Liver (tissue), 9 donors: ENCODE measurements around the gene FANK1. TPM values are rescaled to one million over a fixed set of nuclear protein-coding genes. Genes with fewer than 3 reads are reported as not detected.

Source experiments
- DNase-seq: peaks from one replicate; pipeline ENCODE4 v3.0.0-alpha.2; 2017; ENCODE audit warnings: low spot score
- H3K27ac ChIP-seq, 2 donors: one replicate each; pipeline ENCODE4 v1.7.0; 2013; ENCODE audit warnings: inconsistent platforms in 2 of 2, low read length in 2 of 2, control low read depth in 1 of 2, low read depth in 1 of 2, mild to moderate bottlenecking in 1 of 2
- H3K27me3 ChIP-seq, 4 donors: one replicate each; pipeline versions ENCODE4 v1.6.1 to v1.7.0; 2013; ENCODE audit warnings: low read length in 3 of 4, inconsistent platforms in 1 of 4, mild to moderate bottlenecking in 1 of 4, moderate library complexity in 1 of 4; ENCODE audit not compliant: control insufficient read depth in 4 of 4, insufficient read depth in 4 of 4
- H3K36me3 ChIP-seq, 4 donors: one replicate each; pipeline versions ENCODE4 v1.6.1 to v1.7.0; 2013; ENCODE audit warnings: low read length in 3 of 4, mild to moderate bottlenecking in 3 of 4, low read depth in 1 of 4, moderate library complexity in 1 of 4; ENCODE audit not compliant: control insufficient read depth in 4 of 4, insufficient read depth in 3 of 4
- H3K4me1 ChIP-seq, 4 donors: one replicate each; pipeline versions ENCODE4 v1.6.1 to v1.7.0; 2013; ENCODE audit warnings: low read length in 3 of 4, mild to moderate bottlenecking in 3 of 4, moderate library complexity in 1 of 4; ENCODE audit not compliant: control insufficient read depth in 4 of 4, insufficient read depth in 4 of 4
- H3K4me3 ChIP-seq, 3 donors: one replicate each; pipeline versions ENCODE4 v1.6.1 to v1.7.0; 2013; ENCODE audit warnings: low read length in 3 of 3, control low read depth in 1 of 3, low read depth in 1 of 3, mild to moderate bottlenecking in 1 of 3
- H3K9ac ChIP-seq, 2 donors: one replicate each; pipeline ENCODE4 v1.7.0; 2013; ENCODE audit warnings: low read length in 2 of 2, mild to moderate bottlenecking in 2 of 2, moderate library complexity in 2 of 2, control low read depth in 1 of 2, low read depth in 1 of 2
- H3K9me3 ChIP-seq, 4 donors: one replicate each; pipeline versions ENCODE4 v1.6.1 to v1.7.0; 2013; ENCODE audit warnings: low read length in 3 of 4; ENCODE audit not compliant: control insufficient read depth in 4 of 4
- EGR1 ChIP-seq, 2 donors: IDR thresholded peaks; 2 replicates each; pipeline ENCODE4 v1.6.1; 2016 to 2018; ENCODE audit warnings: antibody characterized with exemption in 2 of 2, low read depth in 2 of 2
- FOXA1 ChIP-seq: IDR thresholded peaks from 2 replicates; pipeline ENCODE4 v1.6.1; 2016; ENCODE audit warnings: antibody characterized with exemption
- FOXA2 ChIP-seq: IDR thresholded peaks from 2 replicates; pipeline ENCODE4 v1.6.1; 2016; ENCODE audit warnings: antibody characterized with exemption
- GABPA ChIP-seq, 2 donors: IDR thresholded peaks in 1 of 2; conservative IDR thresholded peaks in 1 of 2; 2 replicates each; pipeline ENCODE4 v1.6.1; 2016; ENCODE audit warnings: antibody characterized with exemption in 2 of 2, mild to moderate bottlenecking in 1 of 2, moderate library complexity in 1 of 2
- HNF4A ChIP-seq, 2 donors: conservative IDR thresholded peaks; 2 replicates each; pipeline ENCODE4 v1.6.1; 2016; ENCODE audit warnings: antibody characterized with exemption in 2 of 2, mild to moderate bottlenecking in 2 of 2
- HNF4G ChIP-seq: IDR thresholded peaks from 2 replicates; pipeline ENCODE4 v1.6.1; 2016; ENCODE audit warnings: antibody characterized with exemption
- NR2F2 ChIP-seq: IDR thresholded peaks from 2 replicates; pipeline ENCODE4 v1.6.1; 2016; ENCODE audit warnings: antibody characterized with exemption
- RAD21 ChIP-seq, 2 donors: IDR thresholded peaks; 2 replicates each; pipeline ENCODE4 v1.6.1; 2016; ENCODE audit warnings: antibody characterized with exemption in 2 of 2, mild to moderate bottlenecking in 2 of 2
- RXRA ChIP-seq, 2 donors: IDR thresholded peaks; 2 replicates each; pipeline ENCODE4 v1.6.1; 2017 to 2018; ENCODE audit warnings: antibody characterized with exemption in 2 of 2, mild to moderate bottlenecking in 1 of 2
- TAF1 ChIP-seq: conservative IDR thresholded peaks from 2 replicates; pipeline ENCODE4 v1.6.1; 2016; ENCODE audit warnings: antibody characterized with exemption, mild to moderate bottlenecking
- YY1 ChIP-seq: IDR thresholded peaks from 2 replicates; pipeline ENCODE4 v1.6.1; 2016; ENCODE audit warnings: antibody characterized with exemption, mild to moderate bottlenecking
- WGBS: extraction: QIAGEN DNeasy Blood & Tissue Kit; methylation state at CpG from one replicate; pipeline ENCODE4 v1.1.7; 2013; 5-methylcytosine and 5-hydroxymethylcytosine counted together
- polyA plus RNA-seq, 2 donors: library from polyadenylated mRNA; stranded (reverse) in 1 of 2; unstranded in 1 of 2; fragments of 200-250 nt in 1 of 2; fragments of >200 nt in 1 of 2; fragmentation: Nextera tagmentation in 1 of 2; extraction: Ambion mirVana in 1 of 2; gene quantifications; one replicate each; pipeline versions ENCODE4 v1.2.1 to v1.2.3, GENCODE V29; 2013 to 2015
- total RNA-seq, 2 donors: library from RNA; depleted of rRNA; stranded (reverse); fragments of >200 nt; gene quantifications; one replicate each; pipeline ENCODE4 v1.2.3, GENCODE V29; 2014
- TF ChIP-seq, protein P1 (sequence below): IDR thresholded peaks from 2 replicates; pipeline ENCODE4 v1.6.1; 2016; ENCODE audit warnings: antibody characterized with exemption
- TF ChIP-seq, protein P2 (sequence below): fragments of 150-350 bp; IDR thresholded peaks from 2 replicates; pipeline ENCODE4 v1.5.1; 2017; ENCODE audit warnings: improper control_type of control experiment, low read depth, low read length; ENCODE audit not compliant: missing input control
- TF ChIP-seq, protein P3 (sequence below): IDR thresholded peaks from 2 replicates; pipeline ENCODE4 v1.6.1; 2016; ENCODE audit warnings: antibody characterized with exemption, mild to moderate bottlenecking
- TF ChIP-seq, protein P4 (sequence below): IDR thresholded peaks from 2 replicates; pipeline ENCODE4 v1.6.1; 2016; ENCODE audit warnings: antibody characterized with exemption
- donor health status: healthy.
- donor health status: healthy.
- donor health status: healthy.
- donor health status: healthy.
- donor health status: healthy.

FANK1 gene
- total and polyA plus RNA-seq, 4 donors: 0.28 TPM; not detected in 3

DNA sequence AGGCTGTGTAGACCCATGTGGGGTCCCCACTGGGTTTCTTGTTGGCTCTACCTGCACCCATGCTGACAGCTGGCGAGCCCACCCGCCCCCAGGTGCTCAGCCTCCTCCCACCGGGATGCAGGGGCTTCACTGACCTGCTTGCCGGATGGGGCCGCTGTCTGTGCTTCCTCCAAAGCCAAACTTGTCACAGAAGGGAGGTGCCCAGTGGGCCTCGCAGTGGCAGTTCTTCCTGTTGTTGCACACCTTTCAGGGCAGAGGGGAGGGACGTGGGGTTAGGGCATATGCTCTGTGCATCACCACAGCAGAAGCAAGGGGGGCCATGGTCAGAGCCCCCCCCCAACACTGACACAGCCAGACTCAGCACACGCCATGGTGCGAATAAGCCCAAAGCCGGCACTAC is 146.5 kb downstream of the FANK1 start:
- Histone ChIP-seq H3K36me3 (no peaks in the 10 kb centered on the region), H3K27ac (no peak overlapping the region), H3K4me3 (no peak overlapping the region), H3K9ac (no peak overlapping the region), H3K4me1 (peaks cover 0 to 2% (median 0%) of the 10 kb centered on the region in 4 donors), H3K9me3 (no peaks in the 10 kb centered on the region), H3K27me3 (no peaks in the 10 kb centered on the region)
- TF ChIP-seq FOXA1 (no peak), HNF4A (conservative IDR thresholded peaks at IDR 0.05) (no peak), RAD21 (IDR thresholded peaks at IDR 0.05) (no peak)
- DNase-seq: no peak
- 83% methylated on average over 10 of the region's 10 CpGs for WGBS

DNA sequence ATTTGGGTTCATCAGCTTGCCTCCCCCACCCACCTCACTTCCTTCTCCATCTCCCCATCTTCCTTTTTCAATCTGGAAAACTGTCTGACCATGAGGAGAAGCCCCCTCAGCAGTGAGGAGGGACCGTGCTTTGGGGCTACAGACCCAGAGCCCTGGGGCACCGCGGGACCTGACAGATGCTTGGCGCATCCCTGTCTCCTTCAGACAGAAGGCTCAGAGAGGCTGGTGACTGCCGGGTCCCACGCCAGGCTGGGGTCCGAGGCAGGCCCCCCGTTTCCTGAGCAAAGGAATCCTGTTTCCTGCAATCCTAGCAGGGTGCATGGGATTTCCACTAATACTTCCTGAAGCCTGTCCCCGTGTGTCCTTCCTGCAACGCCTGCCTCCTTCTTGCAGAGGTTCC is 147.0 kb downstream of the FANK1 start:
- 74% methylated on average over 10 of the region's 10 CpGs for WGBS
- H3K36me3 ChIP-seq: no peaks in the 10 kb centered on the region

More for the DNA sequence above, 147.0 kb downstream of the FANK1 start:
- Histone ChIP-seq H3K4me3 (no peak overlapping the region), H3K27ac (no peak overlapping the region), H3K9me3 (no peaks in the 10 kb centered on the region), H3K27me3 (no peaks in the 10 kb centered on the region), H3K4me1 (peaks cover 0 to 2% (median 0%) of the 10 kb centered on the region in 4 donors), H3K9ac (no peak overlapping the region)
- TF ChIP-seq EGR1 (IDR thresholded peaks at IDR 0.05; ENCODE audit: low read depth in 2 of 2) (no peak), RAD21 (IDR thresholded peaks at IDR 0.05) (no peak), HNF4G (no peak), FOXA2 (no peak), NR2F2 (no peak), YY1 (no peak), RXRA (IDR thresholded peaks at IDR 0.05) (no peak), HNF4A (conservative IDR thresholded peaks at IDR 0.05) (no peak), GABPA (IDR thresholded peaks at IDR 0.05 in 1 of 2, conservative IDR thresholded peaks at IDR 0.05 in 1 of 2) (no peak), TAF1 (no peak)
- TF ChIP-seq, protein P1, sequence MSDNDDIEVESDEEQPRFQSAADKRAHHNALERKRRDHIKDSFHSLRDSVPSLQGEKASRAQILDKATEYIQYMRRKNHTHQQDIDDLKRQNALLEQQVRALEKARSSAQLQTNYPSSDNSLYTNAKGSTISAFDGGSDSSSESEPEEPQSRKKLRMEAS: no peak
- TF ChIP-seq, protein P2, sequence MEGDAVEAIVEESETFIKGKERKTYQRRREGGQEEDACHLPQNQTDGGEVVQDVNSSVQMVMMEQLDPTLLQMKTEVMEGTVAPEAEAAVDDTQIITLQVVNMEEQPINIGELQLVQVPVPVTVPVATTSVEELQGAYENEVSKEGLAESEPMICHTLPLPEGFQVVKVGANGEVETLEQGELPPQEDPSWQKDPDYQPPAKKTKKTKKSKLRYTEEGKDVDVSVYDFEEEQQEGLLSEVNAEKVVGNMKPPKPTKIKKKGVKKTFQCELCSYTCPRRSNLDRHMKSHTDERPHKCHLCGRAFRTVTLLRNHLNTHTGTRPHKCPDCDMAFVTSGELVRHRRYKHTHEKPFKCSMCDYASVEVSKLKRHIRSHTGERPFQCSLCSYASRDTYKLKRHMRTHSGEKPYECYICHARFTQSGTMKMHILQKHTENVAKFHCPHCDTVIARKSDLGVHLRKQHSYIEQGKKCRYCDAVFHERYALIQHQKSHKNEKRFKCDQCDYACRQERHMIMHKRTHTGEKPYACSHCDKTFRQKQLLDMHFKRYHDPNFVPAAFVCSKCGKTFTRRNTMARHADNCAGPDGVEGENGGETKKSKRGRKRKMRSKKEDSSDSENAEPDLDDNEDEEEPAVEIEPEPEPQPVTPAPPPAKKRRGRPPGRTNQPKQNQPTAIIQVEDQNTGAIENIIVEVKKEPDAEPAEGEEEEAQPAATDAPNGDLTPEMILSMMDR: no peak
- TF ChIP-seq, protein P3, sequence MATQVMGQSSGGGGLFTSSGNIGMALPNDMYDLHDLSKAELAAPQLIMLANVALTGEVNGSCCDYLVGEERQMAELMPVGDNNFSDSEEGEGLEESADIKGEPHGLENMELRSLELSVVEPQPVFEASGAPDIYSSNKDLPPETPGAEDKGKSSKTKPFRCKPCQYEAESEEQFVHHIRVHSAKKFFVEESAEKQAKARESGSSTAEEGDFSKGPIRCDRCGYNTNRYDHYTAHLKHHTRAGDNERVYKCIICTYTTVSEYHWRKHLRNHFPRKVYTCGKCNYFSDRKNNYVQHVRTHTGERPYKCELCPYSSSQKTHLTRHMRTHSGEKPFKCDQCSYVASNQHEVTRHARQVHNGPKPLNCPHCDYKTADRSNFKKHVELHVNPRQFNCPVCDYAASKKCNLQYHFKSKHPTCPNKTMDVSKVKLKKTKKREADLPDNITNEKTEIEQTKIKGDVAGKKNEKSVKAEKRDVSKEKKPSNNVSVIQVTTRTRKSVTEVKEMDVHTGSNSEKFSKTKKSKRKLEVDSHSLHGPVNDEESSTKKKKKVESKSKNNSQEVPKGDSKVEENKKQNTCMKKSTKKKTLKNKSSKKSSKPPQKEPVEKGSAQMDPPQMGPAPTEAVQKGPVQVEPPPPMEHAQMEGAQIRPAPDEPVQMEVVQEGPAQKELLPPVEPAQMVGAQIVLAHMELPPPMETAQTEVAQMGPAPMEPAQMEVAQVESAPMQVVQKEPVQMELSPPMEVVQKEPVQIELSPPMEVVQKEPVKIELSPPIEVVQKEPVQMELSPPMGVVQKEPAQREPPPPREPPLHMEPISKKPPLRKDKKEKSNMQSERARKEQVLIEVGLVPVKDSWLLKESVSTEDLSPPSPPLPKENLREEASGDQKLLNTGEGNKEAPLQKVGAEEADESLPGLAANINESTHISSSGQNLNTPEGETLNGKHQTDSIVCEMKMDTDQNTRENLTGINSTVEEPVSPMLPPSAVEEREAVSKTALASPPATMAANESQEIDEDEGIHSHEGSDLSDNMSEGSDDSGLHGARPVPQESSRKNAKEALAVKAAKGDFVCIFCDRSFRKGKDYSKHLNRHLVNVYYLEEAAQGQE: no peak
- TF ChIP-seq, protein P4, sequence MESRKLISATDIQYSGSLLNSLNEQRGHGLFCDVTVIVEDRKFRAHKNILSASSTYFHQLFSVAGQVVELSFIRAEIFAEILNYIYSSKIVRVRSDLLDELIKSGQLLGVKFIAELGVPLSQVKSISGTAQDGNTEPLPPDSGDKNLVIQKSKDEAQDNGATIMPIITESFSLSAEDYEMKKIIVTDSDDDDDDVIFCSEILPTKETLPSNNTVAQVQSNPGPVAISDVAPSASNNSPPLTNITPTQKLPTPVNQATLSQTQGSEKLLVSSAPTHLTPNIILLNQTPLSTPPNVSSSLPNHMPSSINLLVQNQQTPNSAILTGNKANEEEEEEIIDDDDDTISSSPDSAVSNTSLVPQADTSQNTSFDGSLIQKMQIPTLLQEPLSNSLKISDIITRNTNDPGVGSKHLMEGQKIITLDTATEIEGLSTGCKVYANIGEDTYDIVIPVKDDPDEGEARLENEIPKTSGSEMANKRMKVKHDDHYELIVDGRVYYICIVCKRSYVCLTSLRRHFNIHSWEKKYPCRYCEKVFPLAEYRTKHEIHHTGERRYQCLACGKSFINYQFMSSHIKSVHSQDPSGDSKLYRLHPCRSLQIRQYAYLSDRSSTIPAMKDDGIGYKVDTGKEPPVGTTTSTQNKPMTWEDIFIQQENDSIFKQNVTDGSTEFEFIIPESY: no peak
- no peak for DNase-seq
